Subcutaneous preadipocyte (primary cell): ENCODE results near the gene ZBTB42. TPM values are rescaled to one million over a fixed set of nuclear protein-coding genes. Genes with fewer than 3 reads are reported as not detected.

ENCODE experiments used
- total RNA-seq: library from RNA; depleted of rRNA; stranded (reverse); fragments of >200 nt; gene quantifications from 2 replicates; pipeline ENCODE4 v1.2.3, GENCODE V29; 2012

Gene ZBTB42
- 1.8 and 2.5 TPM in 2 replicates for total RNA-seq

DNA sequence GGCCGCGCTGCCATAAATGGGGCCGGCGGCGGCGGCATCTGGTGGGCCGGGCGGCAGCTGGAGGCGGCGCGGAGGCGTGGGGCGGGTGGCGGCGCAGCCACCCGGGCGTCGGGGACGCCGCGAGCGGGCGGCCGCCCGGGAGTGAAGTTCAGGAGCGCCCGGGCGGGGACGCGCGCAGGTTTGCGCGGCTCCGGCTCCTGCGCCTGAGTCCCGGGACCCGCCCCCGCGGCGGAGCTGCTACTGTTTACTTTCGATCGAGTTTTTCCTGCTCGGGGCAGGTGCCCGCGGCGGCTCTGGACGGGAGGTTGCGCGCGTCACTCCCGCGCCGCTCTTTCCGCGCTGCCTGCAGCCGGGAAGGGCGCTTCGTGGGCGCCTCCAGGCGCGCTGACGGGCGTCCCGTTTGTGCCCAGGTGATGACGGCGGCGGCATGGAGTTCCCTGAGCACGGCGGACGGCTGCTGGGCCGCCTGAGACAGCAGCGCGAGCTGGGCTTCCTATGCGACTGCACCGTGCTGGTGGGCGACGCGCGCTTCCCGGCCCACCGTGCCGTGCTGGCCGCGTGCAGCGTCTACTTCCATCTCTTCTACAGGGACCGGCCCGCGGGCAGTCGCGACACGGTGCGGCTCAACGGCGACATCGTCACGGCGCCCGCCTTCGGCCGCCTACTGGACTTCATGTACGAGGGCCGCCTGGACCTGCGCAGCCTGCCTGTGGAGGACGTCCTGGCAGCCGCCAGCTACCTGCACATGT, at the start of gene ZBTB42:
Gene ZBTB42 (plus strand): TSS at position 331 of the 749 bp plus-strand sequence. CDS start 97 bp downstream, at position 428.

DNA sequence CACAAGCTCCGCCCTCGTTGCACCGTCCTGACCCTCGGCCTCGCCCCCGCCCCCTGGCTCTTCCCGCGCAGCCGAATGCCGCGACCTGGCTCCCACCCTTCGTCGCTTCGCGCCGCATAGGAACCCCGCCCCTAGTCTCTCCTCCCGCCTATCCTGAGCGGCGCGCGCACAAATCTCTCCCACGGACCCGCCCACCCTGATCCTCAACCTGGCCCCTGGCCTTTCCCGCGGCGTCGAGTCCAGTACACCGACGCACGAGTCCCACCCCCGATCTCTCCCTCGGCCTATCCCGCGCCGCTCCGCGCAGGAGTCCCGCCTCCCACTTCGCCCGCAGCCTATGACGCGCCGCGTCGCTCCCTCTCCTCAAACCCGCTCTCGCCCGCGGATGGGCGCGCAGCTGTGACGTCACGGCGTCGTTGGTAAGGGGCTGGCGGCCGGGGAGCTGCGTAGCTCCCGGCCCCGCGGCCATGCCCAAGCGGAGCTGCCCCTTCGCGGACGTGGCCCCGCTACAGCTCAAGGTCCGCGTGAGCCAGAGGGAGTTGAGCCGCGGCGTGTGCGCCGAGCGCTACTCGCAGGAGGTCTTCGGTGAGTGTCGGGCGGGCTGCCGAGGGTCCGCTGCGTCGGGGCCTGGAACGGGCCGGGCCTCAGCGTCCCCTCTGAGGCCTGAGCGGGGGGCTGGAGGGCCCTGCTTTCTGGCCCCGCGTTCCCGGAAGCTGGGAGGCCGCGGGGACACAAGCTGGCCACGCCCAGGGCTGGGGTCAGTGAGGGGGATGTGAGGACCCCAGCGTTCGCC, 48.0 kb upstream of the ZBTB42 start, which contains the start of gene SIVA1:
Gene SIVA1 (plus strand): TSS at position 413 of the 793 bp plus-strand sequence. CDS start 55 bp downstream, at position 468.

DNA sequence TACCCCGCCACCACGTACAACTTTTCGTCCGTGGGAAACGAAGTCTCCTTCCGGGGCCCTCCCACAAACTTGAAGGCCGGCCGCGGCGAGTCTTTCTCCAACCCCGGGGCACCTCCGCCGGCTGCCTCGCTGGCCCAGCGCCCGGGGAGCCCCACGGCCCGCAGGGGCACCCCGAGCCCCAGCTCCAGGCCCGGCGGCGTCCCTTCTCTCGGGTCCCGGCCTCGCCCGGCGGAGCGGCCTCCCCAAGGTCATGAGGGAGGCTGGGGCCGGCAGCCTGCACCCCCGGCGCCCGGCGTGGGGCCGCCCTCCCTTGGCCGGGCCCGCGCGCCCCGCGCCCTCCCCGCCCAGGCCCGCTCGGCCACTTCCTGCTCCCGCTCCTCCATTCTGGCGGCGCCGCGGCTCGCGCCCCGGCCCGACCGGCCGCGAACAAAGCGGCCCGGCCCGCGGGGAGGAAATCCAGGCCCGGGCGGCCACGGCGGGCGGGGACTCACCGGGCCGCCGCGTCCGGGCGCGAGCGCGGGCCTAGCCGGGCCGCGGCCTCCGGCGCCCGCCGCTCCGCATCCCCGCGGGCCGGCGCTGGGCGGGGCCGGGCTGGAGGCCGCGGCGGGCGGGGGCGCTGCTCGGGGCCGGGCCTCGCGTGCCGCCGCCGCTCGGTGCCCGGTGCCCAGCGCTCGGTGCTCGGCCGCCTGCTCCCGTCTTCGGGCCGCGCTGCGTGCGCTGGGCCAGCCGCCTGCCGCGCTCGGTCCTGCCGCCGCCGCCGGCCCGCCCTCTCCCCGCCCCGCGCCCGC, 5.7 kb upstream of the ZBTB42 start, which contains the start of gene AKT1:
Gene AKT1 (minus strand): TSS at position 756 of the 788 bp plus-strand sequence. CDS start 3,105 bp downstream, outside the sequence.

Other genes with a start within 250 kb of the ZBTB42 start
- gene C14orf180, start 221.3 kb upstream of the ZBTB42 start, total RNA-seq: not detected in 2 replicates
- gene TMEM179, start 196.3 kb upstream of the ZBTB42 start, total RNA-seq: not detected in 2 replicates
- gene INF2, start 111.5 kb upstream of the ZBTB42 start, total RNA-seq: 45.9 and 59.0 TPM in 2 replicates
- gene ADSS1, start 76.9 kb upstream of the ZBTB42 start, total RNA-seq: 0.39 and 0.73 TPM in 2 replicates
- gene SIVA1, start 48.0 kb upstream of the ZBTB42 start, total RNA-seq: 68.2 and 94.4 TPM in 2 replicates
- 158 and 182 TPM in 2 replicates for gene AKT1, start 5.4 kb upstream of the ZBTB42 start, total RNA-seq
- gene CEP170B, start 64.2 kb downstream of the ZBTB42 start, total RNA-seq: 14.3 and 19.7 TPM in 2 replicates
- gene PLD4, start 123.8 kb downstream of the ZBTB42 start, total RNA-seq: under 0.01 TPM in 2 replicates
- gene AHNAK2, start 177.3 kb downstream of the ZBTB42 start, total RNA-seq: 136 and 164 TPM in 2 replicates
- gene CLBA1, start 184.7 kb downstream of the ZBTB42 start, total RNA-seq: 8.5 and 8.8 TPM in 2 replicates
- gene CDCA4, start 220.0 kb downstream of the ZBTB42 start, total RNA-seq: 20.9 and 35.8 TPM in 2 replicates